Heart left ventricle (tissue), 16 donors: ENCODE measurements around the gene GTPBP10. TPM values are rescaled to one million over a fixed set of nuclear protein-coding genes. Genes with fewer than 3 reads are reported as not detected.

ENCODE experiments used
- ATAC-seq, 4 donors: fragments of 200-7000 bp; cut with Tn5 transposase; one replicate each; pipeline ENCODE4 v1.9.1; 2020 to 2022; ENCODE audit warnings: moderate library complexity in 4 of 4, mild to moderate bottlenecking in 3 of 4, moderate number of reproducible peaks in 1 of 4
- DNase-seq, 5 donors: peaks; one replicate each; pipeline ENCODE4 v3.0.0-alpha.2; 2020
- H3K27ac ChIP-seq, 12 donors: fragments of 200-600 bp; sonication (generic) in 4 of 12; one replicate each; pipeline versions ENCODE4 v1.5.0 to v1.8.0; 2016 to 2022; ENCODE audit warnings: mild to moderate bottlenecking in 2 of 12
- H3K27me3 ChIP-seq, 9 donors: fragments of 200-600 bp; sonication (generic) in 2 of 9; one replicate each; pipeline versions ENCODE4 v1.5.1 to v1.8.0; 2016 to 2022; ENCODE audit warnings: mild to moderate bottlenecking in 3 of 9
- H3K36me3 ChIP-seq, 9 donors: fragments of 200-600 bp; sonication (generic) in 2 of 9; one replicate each; pipeline versions ENCODE4 v1.5.0 to v1.8.0; 2018 to 2022; ENCODE audit warnings: mild to moderate bottlenecking in 2 of 9
- H3K4me1 ChIP-seq, 12 donors: fragments of 200-600 bp; sonication (generic) in 4 of 12; one replicate each; pipeline versions ENCODE4 v1.5.0 to v1.8.0; 2016 to 2022; ENCODE audit warnings: mild to moderate bottlenecking in 3 of 12
- H3K4me3 ChIP-seq, 12 donors: fragments of 200-600 bp; sonication (generic) in 4 of 12; one replicate each; pipeline versions ENCODE4 v1.5.0 to v1.8.0; 2017 to 2022; ENCODE audit warnings: mild to moderate bottlenecking in 9 of 12, moderate library complexity in 4 of 12
- H3K9me3 ChIP-seq, 12 donors: fragments of 200-600 bp; sonication (generic) in 4 of 12; one replicate each; pipeline versions ENCODE4 v1.5.0 to v1.8.0; 2016 to 2022; ENCODE audit warnings: mild to moderate bottlenecking in 1 of 12
- CTCF ChIP-seq, 12 donors: fragments of 200-600 bp; sonication (generic) in 4 of 12; IDR thresholded peaks; one replicate each; pipeline versions ENCODE4 v1.5.0 to v1.8.0; 2018 to 2022; ENCODE audit warnings: antibody characterized with exemption in 12 of 12, mild to moderate bottlenecking in 5 of 12
- POLR2A ChIP-seq, 2 donors: fragments of 450-650 bp; IDR thresholded peaks; one replicate each; pipeline ENCODE4 v1.6.1; 2017; ENCODE audit warnings: antibody characterized with exemption in 2 of 2, mild to moderate bottlenecking in 2 of 2, moderate library complexity in 2 of 2
- WGBS, 4 donors: extraction: QIAGEN DNeasy Blood & Tissue Kit in 2 of 4; methylation state at CpG; one replicate each; pipeline versions ENCODE4 v1.1.5 to v1.1.7; 2013 to 2018; 5-methylcytosine and 5-hydroxymethylcytosine counted together
- intact Hi-C, 10 donors: fragments of 100-400 bp; cut with DNase I; formaldehyde crosslinking; loops; one replicate each; pipeline versions ENCODE4 v1.11.1 to v1.14.2; 2022
- polyA plus RNA-seq, 2 donors: library from polyadenylated mRNA; stranded (reverse); fragments of 200-250 nt; gene quantifications; one replicate each; pipeline ENCODE4 v1.2.3, GENCODE V29; 2013
- total RNA-seq, 9 donors: library from RNA; depleted of rRNA in 2 of 9; stranded (reverse); fragments of >200 nt in 2 of 9; fragmentation: NEBNext Ultra II Directional in 3 of 9; extraction: Animal tissue kit (Norgen Biotek cat#: 25700) in 3 of 9; gene quantifications; one replicate each; pipeline versions ENCODE4 v1.1.0 to v1.2.4, GENCODE V29; 2016 to 2023
- donor health status: ischemic (EF 13 %, LVEDD 7.1; RV severe dilation, severe dysfunction).
- donor health status: healthy with polysubstance abuse.
- donor health status: DM: no; HTN: yes; CAD: no.
- donor health status: DM: no; HTN: no; CAD: no.
- donor health status: ischemic (EF 25% LVEDD 6.9; RV normal size, moderate dysfunction).
- donor health status: ischemic (EF 25% LVEDD 5.7; RV mildly dilated, moderate dysfunction).
- donor health status: healthy.
- donor health status: DM: yes; HTN: yes; CAD: no.
- donor health status: ischemic (EF 35%, LVEDD 5.7; RV mildly dilated, moderate dysfunction).
- donor health status: nonischemic (EF 11% LVEDD 7.7; RV severe dilation, severe dysfunction).
- donor health status: DM: yes; HTN: yes; CAD: no.
- donor health status: PGD.
- donor health status: ischemic (EF 29% LVEDD 5.4; RV normal size, mild dysfunction).
- donor health status: nonischemic (EF 23%, LVEDD 6.1; RV moderate dilation, normal function).

GTPBP10 gene
- total and polyA plus RNA-seq, 11 donors = 8.2 to 28.4 (median 19.6) TPM

GRCh38 chr7:90320014-90320413 is 26.5 kb upstream of the GTPBP10 start:
- no peak for DNase-seq
- ATAC-seq = no peak
- 78 to 84% (median 80%) methylated on average over 7 of the region's 7 CpGs for WGBS, 4 donors
- Histone ChIP-seq H3K9me3 (no peaks in the 10 kb centered on the region), H3K4me3 (no peak overlapping the region), H3K4me1 (peaks cover 0 to 9% (median 0%) of the 10 kb centered on the region in 12 donors), H3K27me3 (peaks cover 0 to 69% (median 38%) of the 10 kb centered on the region in 9 donors), H3K36me3 (no peaks in the 10 kb centered on the region), H3K27ac (no peak overlapping the region)
- intact Hi-C loops = no loop called here
- TF ChIP-seq CTCF (IDR thresholded peaks at IDR 0.05) (no peak), POLR2A (IDR thresholded peaks at IDR 0.05) (no peak)

- no peaks in the 10 kb centered on the region for H3K36me3 ChIP-seq
- peaks cover 0 to 70% (median 38%) of the 10 kb centered on the region in 9 donors for H3K27me3 ChIP-seq
- TF ChIP-seq CTCF (IDR thresholded peaks at IDR 0.05) = no peak
- no peak for TF ChIP-seq POLR2A (IDR thresholded peaks at IDR 0.05)
- ATAC-seq = no peak
- DNase-seq = no peak
- H3K9me3 ChIP-seq = no peaks in the 10 kb centered on the region
- H3K4me1 ChIP-seq = peaks cover 0 to 9% (median 0%) of the 10 kb centered on the region in 12 donors
- H3K4me3 ChIP-seq = peak overlapping the region in 2 of 12 donors; percentile 3 to 33
- H3K27ac ChIP-seq = no peak overlapping the region
- intact Hi-C loops = no loop called here
- 40 to 48% (median 42%) methylated on average over 7 of the region's 7 CpGs for WGBS, 4 donors
Observed at GRCh38 chr7:90320418-90320800, 26.1 kb upstream of the GTPBP10 start.

- intact Hi-C loops = no loop called here
- ATAC-seq = peak in 2 of 4 donors; percentile 53
- H3K4me3 ChIP-seq = peak within 1 kb of the TSS in 10 of 12 donors; percentile 3 to 33 (median 26)
- no peaks in the 10 kb centered on the region for H3K9me3 ChIP-seq
- H3K4me1 ChIP-seq = peaks cover 0 to 9% (median 0%) of the 10 kb centered on the region in 12 donors
- no peak for TF ChIP-seq CTCF (IDR thresholded peaks at IDR 0.05)
- TF ChIP-seq POLR2A (IDR thresholded peaks at IDR 0.05) = no peak
- 1 to 2% (median 2%) methylated on average over 42 to 62 of the region's 62 CpGs for WGBS, 4 donors
- no peaks in the 10 kb centered on the region for H3K36me3 ChIP-seq
- DNase-seq = peak in 1 of 5 donors; percentile 62
- peaks cover 0 to 70% (median 38%) of the 10 kb centered on the region in 9 donors for H3K27me3 ChIP-seq
- no peak within 1 kb of the TSS for H3K27ac ChIP-seq
Observed at GRCh38 chr7:90320801-90321494, 25.6 kb upstream of the GTPBP10 start, which contains the start of gene FAM237B. FAM237B (minus strand) TSS chr7:90321304; CDS start chr7:90319748, 1,556 bp downstream.

GRCh38 chr7:90322837-90323236 is 23.7 kb upstream of the GTPBP10 start:
- Histone ChIP-seq H3K27ac (no peak overlapping the region), H3K4me1 (peaks cover 0 to 9% (median 0%) of the 10 kb centered on the region in 12 donors), H3K4me3 (no peak overlapping the region), H3K36me3 (no peaks in the 10 kb centered on the region), H3K9me3 (no peaks in the 10 kb centered on the region), H3K27me3 (peaks cover 0 to 74% (median 40%) of the 10 kb centered on the region in 9 donors)
- DNase-seq (no peak), ATAC-seq (no peak)
- intact Hi-C loops = no loop called here
- no peak for TF ChIP-seq CTCF (IDR thresholded peaks at IDR 0.05)
- no peak for TF ChIP-seq POLR2A (IDR thresholded peaks at IDR 0.05)
